HEK293 (cell line): ENCODE data around the gene CDCA5.

Source experiments
- HOXD13 ChIP-seq: sonication (generic); formaldehyde crosslinking; IDR thresholded peaks from 2 replicates; pipeline ENCODE4 v1.8.0; 2022; ENCODE audit warnings: missing genetic modification reagents, borderline replicate concordance
- PBX3 ChIP-seq: sonication (generic); formaldehyde crosslinking; IDR thresholded peaks from 2 replicates; pipeline ENCODE4 v1.8.1; 2022; ENCODE audit warnings: mild to moderate bottlenecking, moderate library complexity, missing genetic modification reagents
- PRDM6 ChIP-seq: fragments of 450-650 bp; formaldehyde crosslinking; IDR thresholded peaks from 2 replicates; pipeline ENCODE4 v1.5.1; 2017; ENCODE audit warnings: missing biosample characterization, missing genetic modification characterization
- SP3 ChIP-seq: fragments of 450-650 bp; formaldehyde crosslinking; IDR thresholded peaks from 2 replicates; pipeline ENCODE4 v1.5.1; 2016; ENCODE audit warnings: missing biosample characterization, missing genetic modification characterization
- SP7 ChIP-seq: fragments of 450-650 bp; formaldehyde crosslinking; IDR thresholded peaks from 2 replicates; pipeline ENCODE4 v1.5.1; 2016; ENCODE audit warnings: missing biosample characterization, missing genetic modification characterization
- ZBTB1 ChIP-seq: fragments of 450-650 bp; formaldehyde crosslinking; IDR thresholded peaks from 2 replicates; pipeline ENCODE4 v1.5.1; 2016; ENCODE audit warnings: missing biosample characterization, missing genetic modification characterization
- ZBTB11 ChIP-seq: fragments of 450-650 bp; formaldehyde crosslinking; conservative IDR thresholded peaks from 2 replicates; pipeline ENCODE4 v1.5.1; 2016; ENCODE audit warnings: low read depth, missing biosample characterization, missing genetic modification characterization
- ZBTB20 ChIP-seq: fragments of 450-650 bp; formaldehyde crosslinking; IDR thresholded peaks from 2 replicates; pipeline ENCODE4 v1.5.1; 2016; ENCODE audit warnings: missing biosample characterization, missing genetic modification characterization
- ZNF157 ChIP-seq: fragments of 450-650 bp; formaldehyde crosslinking; IDR thresholded peaks from 2 replicates; pipeline ENCODE4 v1.5.1; 2016; ENCODE audit warnings: missing biosample characterization, missing genetic modification characterization
- ZNF202 ChIP-seq: fragments of 450-650 bp; formaldehyde crosslinking; IDR thresholded peaks from 2 replicates; pipeline ENCODE4 v1.5.1; 2016; ENCODE audit warnings: missing biosample characterization, missing genetic modification characterization, borderline replicate concordance
- ZNF24 ChIP-seq: fragments of 450-650 bp; formaldehyde crosslinking; IDR thresholded peaks from 2 replicates; pipeline ENCODE4 v1.5.1; 2016; ENCODE audit warnings: missing biosample characterization, missing genetic modification characterization
- ZNF280C ChIP-seq: fragments of 450-650 bp; formaldehyde crosslinking; IDR thresholded peaks from 2 replicates; pipeline ENCODE4 v1.5.1; 2016; ENCODE audit warnings: missing biosample characterization, missing genetic modification characterization
- ZNF311 ChIP-seq: fragments of 450-650 bp; formaldehyde crosslinking; IDR thresholded peaks from 2 replicates; pipeline ENCODE4 v1.5.1; 2017; ENCODE audit warnings: missing biosample characterization, missing genetic modification characterization, borderline replicate concordance
- ZNF449 ChIP-seq: fragments of 450-650 bp; formaldehyde crosslinking; IDR thresholded peaks from 2 replicates; pipeline ENCODE4 v1.5.1; 2017; ENCODE audit warnings: missing biosample characterization, mild to moderate bottlenecking, missing genetic modification characterization, moderate library complexity
- ZNF501 ChIP-seq: fragments of 450-650 bp; formaldehyde crosslinking; IDR thresholded peaks from 2 replicates; pipeline ENCODE4 v1.5.1; 2016; ENCODE audit warnings: missing biosample characterization, missing genetic modification characterization
- ZNF530 ChIP-seq: fragments of 450-650 bp; formaldehyde crosslinking; IDR thresholded peaks from 2 replicates; pipeline ENCODE4 v1.5.1; 2016; ENCODE audit warnings: low read depth, missing biosample characterization, missing genetic modification characterization
- ZNF544 ChIP-seq: fragments of 450-650 bp; formaldehyde crosslinking; IDR thresholded peaks from 2 replicates; pipeline ENCODE4 v1.5.0; 2017; ENCODE audit warnings: missing biosample characterization, missing genetic modification characterization
- ZNF571 ChIP-seq: fragments of 450-650 bp; formaldehyde crosslinking; IDR thresholded peaks from 2 replicates; pipeline ENCODE4 v1.5.0; 2017; ENCODE audit warnings: missing biosample characterization, missing genetic modification characterization
- ZNF585B ChIP-seq: fragments of 450-650 bp; formaldehyde crosslinking; IDR thresholded peaks from 2 replicates; pipeline ENCODE4 v1.5.1; 2016; ENCODE audit warnings: missing biosample characterization, missing genetic modification characterization
- ZNF600 ChIP-seq: fragments of 450-650 bp; formaldehyde crosslinking; IDR thresholded peaks from 2 replicates; pipeline ENCODE4 v1.5.1; 2016; ENCODE audit warnings: missing biosample characterization, missing genetic modification characterization
- ZNF692 ChIP-seq: fragments of 450-650 bp; formaldehyde crosslinking; IDR thresholded peaks from 2 replicates; pipeline ENCODE4 v1.5.1; 2016; ENCODE audit warnings: missing biosample characterization, missing genetic modification characterization
- ZNF704 ChIP-seq: fragments of 450-650 bp; formaldehyde crosslinking; IDR thresholded peaks from 2 replicates; pipeline ENCODE4 v1.5.1; 2016; ENCODE audit warnings: missing biosample characterization, missing genetic modification characterization
- ZNF747 ChIP-seq: fragments of 450-650 bp; formaldehyde crosslinking; IDR thresholded peaks from 2 replicates; pipeline ENCODE4 v1.5.1; 2016; ENCODE audit warnings: missing biosample characterization, missing genetic modification characterization
- ZNF791 ChIP-seq: fragments of 450-650 bp; formaldehyde crosslinking; IDR thresholded peaks from 2 replicates; pipeline ENCODE4 v1.5.1; 2016; ENCODE audit warnings: missing biosample characterization, missing genetic modification characterization
- ZNF843 ChIP-seq: fragments of 450-650 bp; formaldehyde crosslinking; IDR thresholded peaks from 2 replicates; pipeline ENCODE4 v1.5.1; 2016; ENCODE audit warnings: missing biosample characterization, missing genetic modification characterization
- ZSCAN23 ChIP-seq: fragments of 450-650 bp; formaldehyde crosslinking; IDR thresholded peaks from 2 replicates; pipeline ENCODE4 v1.5.1; 2016; ENCODE audit warnings: missing biosample characterization, missing genetic modification characterization

Gene CDCA5

GRCh38 chr11:65102142-65103095 is 18.6 kb upstream of the CDCA5 start (continued):
- TF ChIP-seq ZNF449 (peak; percentile 81; the same call in 1 of the 2 replicates), PBX3 (CRISPR knock-in tag) (no peak), ZNF791 (tag by site-specific recombination) (no peak), ZNF704 (tag by site-specific recombination) (no peak), ZSCAN23 (tag by site-specific recombination) (no peak), ZNF501 (tag by site-specific recombination) (0 out of 2 replicates have a peak, but pooled peaks have one; percentile 26), ZNF544 (no peak), ZNF530 (tag by site-specific recombination) (no peak), ZNF747 (tag by site-specific recombination) (no peak), PRDM6 (no peak), ZNF600 (tag by site-specific recombination) (peak; percentile 87), ZBTB11 (no peak), ZNF24 (tag by site-specific recombination) (no peak; the same call in 1 of the 2 replicates), ZNF692 (tag by site-specific recombination) (0 out of 2 replicates have a peak, but pooled peaks have one; percentile 13), SP3 (0 out of 2 replicates have a peak, but pooled peaks have one; percentile 13), ZNF571 (tag by site-specific recombination) (no peak), ZNF280C (tag by site-specific recombination) (no peak), SP7 (tag by site-specific recombination) (peak; percentile 60; the same call in 1 of the 2 replicates), ZBTB20 (peak; percentile 48; the same call in 1 of the 2 replicates), ZNF843 (peak; percentile 63), ZNF157 (tag by site-specific recombination) (no peak), HOXD13 (CRISPR knock-in tag) (no peak), ZNF202 (tag by site-specific recombination) (no peak), ZNF585B (no peak), ZBTB1 (tag by site-specific recombination) (no peak), ZNF311 (no peak)
